Measurements from ENCODE around the gene DEFB114.
"Not testable (repeated sequence)": the region's sequence is repeated elsewhere in the genome, so short reads cannot be mapped to it uniquely, and the experiment has no call there.

DEFB114 gene

GRCh38 chr6:49964064-49964463 lies at the start of gene DEFB114:
DEFB114 (minus strand) TSS chr6:49964164; CDS start chr6:49964105, 59 bp downstream.
- no peak for DNase-seq

GRCh38 chr6:50007819-50008218 lies 43.9 kb upstream of the DEFB114 start:
- no peak for DNase-seq

- no peak for DNase-seq
Observed at GRCh38 chr6:50003139-50003538, 39.2 kb upstream of the DEFB114 start.

- no peak for DNase-seq
Observed at GRCh38 chr6:49995278-49995677, 31.3 kb upstream of the DEFB114 start.

- no peak for DNase-seq
Observed at GRCh38 chr6:49988900-49989299, 24.9 kb upstream of the DEFB114 start.

- DNase-seq = no peak
Observed at GRCh38 chr6:49987749-49988148, 23.8 kb upstream of the DEFB114 start.

- DNase-seq = no peak
Observed at GRCh38 chr6:49986551-49986950, 22.6 kb upstream of the DEFB114 start.

- DNase-seq = no peak
Observed at GRCh38 chr6:49982046-49982445, 18.1 kb upstream of the DEFB114 start.

GRCh38 chr6:49980898-49981297 lies 16.9 kb upstream of the DEFB114 start:
- DNase-seq = no peak

- no peak for DNase-seq
Observed at GRCh38 chr6:49979584-49979983, 15.6 kb upstream of the DEFB114 start.

- no peak for DNase-seq
Observed at GRCh38 chr6:49978332-49979226, 14.6 kb upstream of the DEFB114 start.

GRCh38 chr6:49969605-49970004 lies 5.6 kb upstream of the DEFB114 start, which contains the start of gene DEFB113:
DEFB113 (minus strand) TSS chr6:49969625; CDS start chr6:49969625, 0 bp downstream.
- no peak for DNase-seq

- no peak for DNase-seq
Observed at GRCh38 chr6:49966823-49967222, 2.9 kb upstream of the DEFB114 start.

GRCh38 chr6:49966334-49966733 lies 2.4 kb upstream of the DEFB114 start:
- no peak for DNase-seq

- DNase-seq = no peak
Observed at GRCh38 chr6:49958180-49958579, 5.8 kb downstream of the DEFB114 start.

- DNase-seq = no peak
Observed at GRCh38 chr6:49955847-49956246, 8.1 kb downstream of the DEFB114 start.

GRCh38 chr6:49951926-49952325 lies 12.0 kb downstream of the DEFB114 start:
- no peak for DNase-seq

GRCh38 chr6:49950415-49950751 lies 13.6 kb downstream of the DEFB114 start:
- no peak for DNase-seq

GRCh38 chr6:49949062-49949461 lies 14.9 kb downstream of the DEFB114 start:
- DNase-seq = no peak

- no peak for DNase-seq
Observed at GRCh38 chr6:49946835-49947234, 17.1 kb downstream of the DEFB114 start.

- DNase-seq = not testable (repeated sequence)
Observed at GRCh38 chr6:49944068-49944467, 19.9 kb downstream of the DEFB114 start.

GRCh38 chr6:49939993-49940498 lies 23.9 kb downstream of the DEFB114 start:
- DNase-seq = no peak

- DNase-seq = no peak
Observed at GRCh38 chr6:49937811-49938210, 26.2 kb downstream of the DEFB114 start.

GRCh38 chr6:49937017-49937416 lies 26.9 kb downstream of the DEFB114 start:
- DNase-seq = no peak

GRCh38 chr6:49935387-49935786 lies 28.6 kb downstream of the DEFB114 start:
- no peak for DNase-seq

Measured in left hindlimb (tissue), 1 donor.